Measurements from ENCODE around the gene GBP4. TPM values are rescaled to one million over a fixed set of nuclear protein-coding genes. Genes with fewer than 3 reads are reported as not detected.

GBP4 gene
- polyA plus RNA-seq, 1 of the 3 experiments (the other 2 are of a cell fraction) = 0.02 TPM

- no peak for TF ChIP-seq IRF3 (IDR thresholded peaks at IDR 0.05; ENCODE audit: low read depth, low read length)
- TF ChIP-seq EZH2phosphoT487 (IDR thresholded peaks at IDR 0.05; ENCODE audit: borderline replicate concordance, low read depth) = no peak
- no peak for TF ChIP-seq MXI1 (IDR thresholded peaks at IDR 0.05; ENCODE audit: low read depth, low read length)
- no peak for TF ChIP-seq YY1 (IDR thresholded peaks at IDR 0.05; ENCODE audit: low read depth)
- no peak for TF ChIP-seq ELF1 (IDR thresholded peaks at IDR 0.05)
- no peak for TF ChIP-seq ZBTB33 (IDR thresholded peaks at IDR 0.05; ENCODE audit: borderline replicate concordance, low read depth)
- no peak for TF ChIP-seq GATA2 (CRISPR knock-in tag; IDR thresholded peaks at IDR 0.05)
Observed at GRCh38 chr1:89206373-89206772, 7.6 kb upstream of the GBP4 start (continued).

- CTCF ChIA-PET = no interaction called here
- TF ChIP-seq IRF3 (IDR thresholded peaks at IDR 0.05; ENCODE audit: low read depth, low read length) (no peak), CTCF (IDR thresholded peaks at IDR 0.05) (no peak), POLR2AphosphoS5 (IDR thresholded peaks at IDR 0.05; ENCODE audit: low read depth, low read length) (no peak), EP300 (IDR thresholded peaks at IDR 0.05; ENCODE audit: borderline replicate concordance in 1 of 2, low read depth in 1 of 2, low read length in 1 of 2) (no peak), FOXM1 (IDR thresholded peaks at IDR 0.05; ENCODE audit: low read depth) (no peak), RFX5 (IDR thresholded peaks at IDR 0.05; ENCODE audit: low read length) (no peak), CHD2 (IDR thresholded peaks at IDR 0.05; ENCODE audit: low read length, partially characterized antibody) (no peak), RAD21 (IDR thresholded peaks at IDR 0.05; ENCODE audit: low read length) (no peak), NFIC (IDR thresholded peaks at IDR 0.05; ENCODE audit: borderline replicate concordance) (no peak), MXI1 (IDR thresholded peaks at IDR 0.05; ENCODE audit: low read depth, low read length) (no peak), EZH2phosphoT487 (IDR thresholded peaks at IDR 0.05; ENCODE audit: borderline replicate concordance, low read depth) (no peak), TAF1 (IDR thresholded peaks at IDR 0.05; ENCODE audit: borderline replicate concordance, low read depth, low read length) (no peak), GATA2 (CRISPR knock-in tag; IDR thresholded peaks at IDR 0.05) (no peak), REST (IDR thresholded peaks at IDR 0.05; ENCODE audit: low read depth, low read length) (no peak)
- DNase-seq = no peak
Observed at GRCh38 chr1:89203166-89203565, 4.4 kb upstream of the GBP4 start.

More at GRCh38 chr1:89203166-89203565, 4.4 kb upstream of the GBP4 start:
- Histone ChIP-seq H3K27me3 (ENCODE audit: insufficient read depth) (no peaks in the 10 kb centered on the region), H3K4me3 (ENCODE audit: low read depth in 2 of 2, low read length in 1 of 2) (no peak overlapping the region), H4K20me1 (ENCODE audit: insufficient read depth) (no peaks in the 10 kb centered on the region), H2AFZ (ENCODE audit: low read depth) (no peak overlapping the region), H3F3A (replicated peaks; ENCODE audit: insufficient read depth) (peaks cover 5% of the 10 kb centered on the region), H3K9me2 (no peaks in the 10 kb centered on the region), H3K4me2 (no peak overlapping the region), H3K27ac (ENCODE audit: low read depth in 2 of 2, low read length in 1 of 2) (no peak overlapping the region; a peak in 1 of 4 replicates), H3K9ac (no peak overlapping the region), H3K9me3 (peaks cover 5% of the 10 kb centered on the region; the same call in 1 of the 2 replicates), H3K79me2 (ENCODE audit: insufficient read depth) (no peaks in the 10 kb centered on the region), H3K36me3 (replicated peaks in 1 of 2; ENCODE audit: control insufficient read depth in 1 of 2, insufficient read depth in 2 of 2, low read length in 1 of 2) (no peaks in the 10 kb centered on the region), H3K4me1 (ENCODE audit: control insufficient read depth in 1 of 2, insufficient read depth in 2 of 2, low read depth in 1 of 2, low read length in 1 of 2) (peaks cover 11 to 15% of the 10 kb centered on the region in 2 experiments; a peak in 3 of 4 replicates)
- POLR2A ChIA-PET = no interaction called here
- 72% methylated on average over 1 of the region's 1 CpG for WGBS (ENCODE audit: low lambda C conversion rate)
